Measurements from ENCODE around the gene DIS3L2.

- no peak for TF ChIP-seq EZH2phosphoT487 (IDR thresholded peaks at IDR 0.05; ENCODE audit: borderline replicate concordance, low read depth, low read length)
- TF ChIP-seq, protein P1, sequence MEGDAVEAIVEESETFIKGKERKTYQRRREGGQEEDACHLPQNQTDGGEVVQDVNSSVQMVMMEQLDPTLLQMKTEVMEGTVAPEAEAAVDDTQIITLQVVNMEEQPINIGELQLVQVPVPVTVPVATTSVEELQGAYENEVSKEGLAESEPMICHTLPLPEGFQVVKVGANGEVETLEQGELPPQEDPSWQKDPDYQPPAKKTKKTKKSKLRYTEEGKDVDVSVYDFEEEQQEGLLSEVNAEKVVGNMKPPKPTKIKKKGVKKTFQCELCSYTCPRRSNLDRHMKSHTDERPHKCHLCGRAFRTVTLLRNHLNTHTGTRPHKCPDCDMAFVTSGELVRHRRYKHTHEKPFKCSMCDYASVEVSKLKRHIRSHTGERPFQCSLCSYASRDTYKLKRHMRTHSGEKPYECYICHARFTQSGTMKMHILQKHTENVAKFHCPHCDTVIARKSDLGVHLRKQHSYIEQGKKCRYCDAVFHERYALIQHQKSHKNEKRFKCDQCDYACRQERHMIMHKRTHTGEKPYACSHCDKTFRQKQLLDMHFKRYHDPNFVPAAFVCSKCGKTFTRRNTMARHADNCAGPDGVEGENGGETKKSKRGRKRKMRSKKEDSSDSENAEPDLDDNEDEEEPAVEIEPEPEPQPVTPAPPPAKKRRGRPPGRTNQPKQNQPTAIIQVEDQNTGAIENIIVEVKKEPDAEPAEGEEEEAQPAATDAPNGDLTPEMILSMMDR (conservative IDR thresholded peaks at IDR 0.05; ENCODE audit: low read length) = no peak
These were observed 264.4 kb downstream of the DIS3L2 start for GRCh38 chr2:232225895-232226294.

Measured in OCI-LY7 (cell line).